Measurements from ENCODE around the gene EMX2. TPM values are rescaled to one million over a fixed set of nuclear protein-coding genes. Genes with fewer than 3 reads are reported as not detected.
"Not testable (repeated sequence)": the region's sequence is repeated elsewhere in the genome, so short reads cannot be mapped to it uniquely, and the experiment has no call there.

EMX2 gene
- polyA plus RNA-seq, 5 donors = 0.09 to 0.60 (median 0.38) TPM; not detected in 2

DNA sequence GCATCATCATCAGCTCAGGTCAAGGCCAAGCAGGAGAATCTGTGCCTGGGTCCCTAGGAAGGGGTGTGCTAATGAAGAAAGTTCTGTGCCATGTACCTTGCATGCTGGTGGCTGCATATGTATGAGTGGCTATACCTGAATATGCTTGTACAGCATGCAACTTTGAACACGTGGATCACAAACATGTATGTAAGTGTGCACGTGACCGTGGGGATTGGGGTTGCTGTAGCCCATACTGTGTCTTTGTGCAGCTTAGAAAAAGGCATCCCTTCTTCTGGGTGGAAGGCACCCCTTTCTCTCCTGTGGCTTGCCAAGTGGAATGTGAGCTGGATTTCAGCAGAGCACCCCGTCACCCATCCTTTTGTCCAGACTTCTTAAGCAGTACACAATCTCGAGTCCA, 13.8 kb downstream of the EMX2 start:
- DNase-seq = no peak

DNA sequence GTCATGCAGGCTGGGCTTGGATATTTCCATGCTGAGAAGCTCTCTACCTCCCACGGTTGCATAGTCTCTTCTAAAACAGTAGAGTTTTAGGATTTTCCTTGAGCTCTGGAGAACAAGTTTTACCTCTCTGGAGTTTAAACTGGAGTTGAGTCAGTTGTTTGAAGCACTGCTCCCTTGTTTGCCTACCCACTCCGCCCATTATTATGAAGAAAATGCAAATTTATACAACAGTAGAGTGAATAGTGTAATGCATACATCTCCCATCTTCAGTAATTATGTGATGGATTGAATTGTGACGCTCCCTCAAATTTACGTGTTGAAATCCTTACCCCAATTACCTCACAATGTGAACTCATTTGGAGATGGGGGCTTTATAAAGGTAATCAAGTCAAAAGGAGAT, 17.2 kb downstream of the EMX2 start:
- no peak for DNase-seq

DNA sequence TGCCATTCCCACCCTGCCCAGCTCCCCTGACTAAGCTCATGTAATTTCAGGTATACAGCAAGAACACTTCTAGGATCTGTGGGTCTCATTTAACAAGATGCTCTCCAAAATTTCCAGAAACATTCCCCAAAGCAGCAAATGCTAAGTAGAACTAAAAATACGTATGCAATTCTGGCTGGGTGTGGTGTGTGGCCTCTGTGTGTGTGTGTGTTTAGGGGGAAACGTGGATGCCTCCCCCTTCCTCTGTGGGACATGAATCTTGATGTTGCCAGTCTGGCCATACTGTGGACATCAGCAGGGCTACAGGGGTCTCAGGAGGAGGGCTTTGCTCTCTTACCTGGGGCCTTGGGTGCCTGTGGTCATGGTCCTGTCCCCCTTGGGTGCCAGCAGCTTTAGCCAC, 18.4 kb downstream of the EMX2 start:
- no peak for DNase-seq

DNA sequence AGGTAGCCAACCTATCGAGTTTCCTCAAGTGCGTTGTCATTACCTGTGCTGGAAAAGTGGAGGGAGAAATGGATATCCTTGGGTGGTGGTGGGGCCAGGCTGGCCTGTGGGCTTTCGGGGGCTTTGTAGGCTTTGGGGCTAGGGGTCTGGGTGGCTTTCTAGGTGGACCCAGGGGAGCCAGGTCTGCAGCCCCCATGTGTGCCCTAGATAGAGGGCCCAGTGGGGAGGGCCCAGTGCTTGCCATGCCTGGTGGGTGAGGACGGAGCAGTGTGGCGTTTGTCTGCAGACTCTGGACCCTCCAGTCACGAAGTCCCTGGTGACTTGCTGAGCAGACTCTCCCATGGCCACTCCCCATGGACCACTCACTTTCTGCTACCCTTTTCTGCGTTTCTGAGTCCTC, 19.7 kb downstream of the EMX2 start:
- no peak for DNase-seq

DNA sequence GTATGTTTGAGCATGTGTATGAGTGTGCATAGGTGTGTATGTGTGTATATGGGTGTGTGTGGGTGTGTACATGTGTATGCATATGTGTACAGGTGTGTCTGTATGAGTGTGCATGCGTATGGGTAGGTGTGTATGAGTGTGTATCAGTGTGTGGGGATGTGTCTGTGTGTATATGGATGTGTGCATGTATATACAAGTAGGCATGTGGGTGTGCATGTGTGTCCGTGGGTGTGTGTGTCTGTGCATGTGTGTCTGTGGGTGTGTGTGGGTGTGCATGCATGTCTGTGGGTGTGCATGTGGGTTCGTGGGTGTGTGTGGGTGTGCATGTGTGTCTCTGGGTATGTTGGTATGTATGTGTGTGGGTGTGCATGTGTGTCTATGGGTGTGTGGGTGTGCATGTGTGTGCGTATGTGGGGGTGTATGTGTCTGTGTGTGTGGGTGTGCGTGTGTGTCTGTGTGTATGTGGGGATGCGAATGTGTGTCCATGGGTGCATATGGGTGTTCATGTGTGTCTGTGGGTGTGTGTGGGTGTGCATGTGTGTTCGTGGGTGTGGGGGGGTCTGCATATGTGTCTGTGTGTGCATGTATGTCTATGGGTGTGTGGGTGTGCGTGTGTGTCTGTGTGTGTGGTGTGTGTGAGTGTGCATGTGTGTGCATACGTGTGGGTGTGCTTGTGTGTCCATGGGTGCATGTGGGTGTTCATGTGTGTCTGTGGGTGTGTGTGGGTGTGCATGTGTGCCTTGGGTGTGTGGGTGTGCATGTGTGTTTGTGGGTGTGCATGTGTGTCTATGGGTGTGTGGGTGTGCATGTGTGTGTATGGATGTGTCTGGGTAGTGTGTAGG, 20.6 kb downstream of the EMX2 start:
- no peak for DNase-seq

DNA sequence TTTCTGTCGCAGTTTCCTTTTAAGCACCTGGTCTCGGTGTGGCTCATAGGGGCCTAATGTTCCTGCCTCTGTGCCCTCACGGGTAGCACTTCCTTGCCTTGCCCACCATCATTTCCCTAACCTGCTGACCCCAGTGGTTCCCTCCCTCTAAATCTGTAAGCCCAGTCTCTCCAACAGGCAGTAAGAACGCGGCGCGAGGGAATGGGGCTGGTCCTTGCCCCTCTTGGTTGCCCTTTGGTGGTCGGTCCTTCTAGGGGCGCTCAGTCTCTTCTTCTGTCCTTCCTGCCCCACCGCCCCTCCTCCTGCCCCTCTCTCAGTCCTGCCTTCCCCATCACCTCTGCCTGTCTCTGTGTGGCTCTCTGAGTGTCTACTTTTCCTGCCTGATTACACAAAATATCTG, 21.2 kb downstream of the EMX2 start:
- no peak for DNase-seq

DNA sequence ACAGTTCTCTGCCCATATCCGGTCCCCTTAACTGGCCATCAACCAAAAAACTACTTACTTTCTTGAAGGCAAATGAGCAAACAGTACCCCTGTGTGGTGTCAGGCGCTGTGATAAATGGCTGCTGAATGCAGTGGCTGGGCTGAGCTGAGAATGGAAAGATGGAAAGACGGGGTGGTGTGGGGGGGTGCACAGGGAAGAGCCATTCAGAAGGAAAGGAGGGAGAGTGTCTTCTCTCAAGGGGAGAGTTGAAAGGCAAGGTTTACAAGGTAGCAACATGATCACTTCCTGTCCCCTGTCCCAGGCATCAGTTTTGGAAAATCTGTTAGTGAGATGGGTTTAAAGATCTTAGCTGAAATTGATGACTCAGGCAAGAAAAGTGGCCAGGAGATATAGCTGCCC, 22.5 kb downstream of the EMX2 start:
- DNase-seq = no peak

DNA sequence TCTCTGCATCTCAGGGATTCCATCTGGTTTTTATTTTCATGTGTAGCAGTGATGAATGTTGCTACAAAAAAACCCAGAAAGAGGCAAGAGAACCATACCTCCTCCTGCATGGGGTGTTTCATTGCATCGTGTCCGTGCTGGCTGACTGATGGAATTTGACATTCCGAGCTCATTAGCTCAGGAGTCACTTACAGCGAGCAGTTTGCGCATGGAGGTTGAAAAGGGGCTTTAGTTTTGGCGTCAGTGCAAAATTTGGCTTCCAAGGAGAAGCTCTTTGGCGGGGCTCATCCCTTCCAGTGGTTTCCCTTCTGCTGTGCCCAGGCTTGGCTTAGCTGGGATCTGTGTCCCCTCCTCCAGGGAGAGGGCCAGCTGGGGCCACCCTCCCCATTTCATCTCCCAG, 25.8 kb downstream of the EMX2 start:
- DNase-seq = no peak

DNA sequence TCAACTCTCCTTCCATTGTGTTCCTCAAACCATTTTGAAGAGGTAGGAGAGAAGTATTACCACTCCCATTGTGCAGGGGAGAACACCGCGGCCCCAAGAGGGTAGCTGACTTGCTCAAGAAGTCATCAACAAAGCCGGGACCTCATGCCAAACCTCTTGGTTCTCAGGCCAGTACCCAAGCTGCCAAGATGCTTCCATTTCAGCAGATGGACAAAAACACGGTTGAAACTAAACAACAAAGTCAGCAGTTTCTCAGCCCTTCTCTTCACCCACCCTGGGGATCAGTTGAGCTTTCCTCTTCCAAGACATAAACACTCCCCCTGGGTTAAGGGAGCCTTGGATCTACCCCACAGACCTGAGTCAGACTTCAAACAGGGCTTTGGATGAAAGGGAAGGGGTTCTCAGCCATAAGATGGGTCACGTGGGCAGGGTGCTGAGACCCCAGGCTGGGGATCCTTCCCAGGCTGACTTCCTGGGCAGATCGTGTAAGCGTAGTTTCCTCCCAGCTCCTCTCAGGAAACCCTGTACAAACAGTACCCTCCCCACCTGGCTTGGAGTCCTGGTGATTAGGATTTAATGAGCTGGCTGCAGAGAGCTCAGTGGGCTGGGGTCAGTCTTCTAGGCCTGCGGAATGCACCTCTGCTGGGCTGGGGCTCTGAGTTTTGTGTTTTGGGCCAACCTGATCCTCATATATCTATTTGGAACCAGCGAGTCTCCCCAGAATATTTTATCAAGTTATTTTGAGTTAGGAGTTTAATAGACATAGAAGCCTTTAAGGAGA, 27.3 kb downstream of the EMX2 start:
- no peak for DNase-seq

DNA sequence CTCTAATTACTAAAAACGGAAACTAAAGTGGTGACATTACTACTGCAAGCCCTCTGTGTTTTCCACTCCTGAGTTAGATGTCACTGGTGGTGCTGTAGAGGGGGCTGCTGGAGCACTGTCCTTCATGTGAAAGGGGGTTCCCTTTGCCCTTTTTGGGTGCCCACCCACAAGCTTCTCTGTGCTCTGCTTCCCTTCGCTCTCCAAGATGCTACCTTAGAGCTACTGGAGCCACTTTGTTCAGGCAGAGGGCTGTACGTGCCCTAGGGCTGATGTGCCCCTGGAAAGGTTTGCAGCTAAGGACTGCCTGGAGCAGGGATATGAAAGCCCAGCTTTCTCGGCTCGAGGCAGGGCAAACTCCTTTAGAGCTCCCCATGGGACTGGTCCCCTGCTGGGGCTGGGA, 28.3 kb downstream of the EMX2 start:
- DNase-seq = no peak

DNA sequence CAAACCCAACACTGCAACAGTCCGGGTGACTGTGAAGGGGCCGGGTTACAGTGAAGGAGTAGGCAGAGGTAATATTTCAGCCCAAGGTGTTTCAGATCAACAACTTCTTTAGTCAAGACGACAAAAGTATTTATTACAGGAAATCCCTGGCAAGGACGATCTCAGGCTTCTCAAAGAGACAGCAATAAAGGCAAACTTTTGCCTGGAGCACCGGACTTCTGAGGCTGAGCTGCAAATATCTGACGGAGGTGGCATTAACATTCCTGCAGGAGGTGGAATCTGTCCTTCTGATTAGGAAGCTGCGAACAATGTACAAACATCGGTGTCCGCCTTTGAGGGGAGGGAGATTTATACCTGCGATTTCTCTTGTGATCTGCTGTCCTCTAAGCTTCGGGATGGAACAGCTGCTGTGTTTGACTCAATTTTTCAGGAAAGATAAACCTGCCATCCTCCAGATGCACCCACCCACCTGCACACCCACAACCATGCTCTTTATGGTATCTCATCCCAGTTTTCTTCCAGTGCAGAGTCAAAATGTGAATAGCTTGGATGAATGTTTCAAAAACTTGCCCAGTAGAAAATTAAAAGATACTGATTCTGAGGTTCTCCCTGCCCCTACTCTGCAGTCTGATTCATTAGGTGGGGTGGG, 32.1 kb downstream of the EMX2 start:
- no peak for DNase-seq

DNA sequence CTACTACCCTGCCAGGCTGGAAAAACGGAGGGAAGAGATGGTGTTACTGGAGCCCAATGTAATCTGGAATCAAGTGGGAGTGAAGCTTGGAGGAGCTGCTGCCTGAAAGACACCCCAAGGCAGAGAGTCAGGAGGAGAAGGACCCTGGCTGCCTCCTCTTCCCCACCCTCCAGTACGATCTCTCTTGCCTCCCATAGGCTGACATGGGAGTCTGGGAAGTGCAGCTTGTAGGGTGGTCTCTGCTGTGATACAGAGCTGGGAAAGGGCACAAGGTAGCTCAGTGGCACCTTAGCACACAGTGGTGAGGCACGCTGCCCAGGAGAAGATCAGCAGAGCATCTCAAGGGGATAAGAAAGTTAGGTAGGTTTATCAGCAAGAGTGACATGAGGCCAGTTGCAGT, 35.9 kb downstream of the EMX2 start:
- no peak for DNase-seq

DNA sequence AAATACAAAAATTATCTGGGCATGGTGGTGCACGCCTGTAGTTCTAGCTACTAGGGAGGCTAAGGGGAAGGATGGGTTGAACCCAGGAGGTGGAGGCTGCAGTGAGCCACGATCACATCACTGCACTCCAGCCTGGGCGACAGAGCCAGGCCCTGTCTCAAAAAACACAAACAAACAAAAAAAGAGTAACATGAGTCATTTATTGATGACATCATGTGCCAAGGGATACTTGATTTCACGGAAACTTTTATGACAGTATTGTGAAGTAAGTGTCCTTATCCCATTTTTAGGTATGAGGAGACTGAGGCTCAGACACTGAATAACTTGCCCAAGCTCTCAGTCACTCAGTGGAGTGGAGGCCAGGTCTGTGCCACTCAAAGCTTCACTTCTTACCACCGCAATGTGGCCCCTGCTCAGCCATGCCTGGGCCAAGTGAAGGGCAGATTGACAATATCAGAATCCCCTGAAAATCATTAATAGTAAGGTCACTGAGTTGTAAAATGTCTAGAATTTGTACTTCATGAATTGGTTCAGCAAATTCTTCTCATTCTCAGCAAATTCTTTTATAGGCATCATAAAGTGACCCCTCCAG, 36.5 kb downstream of the EMX2 start:
- no peak for DNase-seq

DNA sequence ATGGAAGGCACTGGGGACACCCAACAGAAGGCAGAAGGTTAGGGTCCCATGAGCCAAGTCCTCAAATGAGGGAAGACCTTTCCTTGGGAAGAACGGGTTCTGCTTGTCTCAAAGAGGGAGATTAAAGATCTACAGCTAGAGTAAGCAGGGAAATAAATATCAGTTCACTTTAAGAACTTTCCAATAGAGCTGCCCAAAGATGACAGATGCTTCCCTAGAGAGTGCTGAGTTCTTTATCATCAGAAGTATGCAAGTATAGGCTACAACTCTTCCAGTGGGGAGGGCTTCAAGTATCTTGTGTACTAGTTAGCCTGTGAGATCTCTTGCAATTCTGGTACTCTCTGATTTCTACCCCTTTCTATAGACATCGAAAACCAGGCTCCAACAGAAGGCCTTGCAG, 39.4 kb downstream of the EMX2 start:
- no peak for DNase-seq

DNA sequence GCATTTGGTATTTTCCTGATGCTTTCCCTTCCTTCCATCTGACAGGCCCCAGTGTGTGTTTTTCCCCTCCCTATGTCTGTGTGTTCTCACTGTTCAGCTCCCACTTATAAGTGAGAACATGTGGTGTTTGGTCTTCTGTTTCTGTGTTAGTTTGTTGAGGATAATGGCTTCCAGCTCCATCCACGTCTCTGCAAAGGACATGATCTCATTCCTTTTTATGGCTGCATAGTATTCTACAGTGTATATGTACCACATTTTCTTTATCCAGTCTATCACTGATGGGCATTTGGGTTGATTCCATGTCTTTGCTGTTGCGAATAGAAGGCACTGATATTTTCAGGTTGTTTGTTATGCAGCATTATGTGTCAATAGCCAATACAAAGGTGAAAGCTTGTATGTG, 42.3 kb downstream of the EMX2 start:
- not testable (repeated sequence) for DNase-seq

DNA sequence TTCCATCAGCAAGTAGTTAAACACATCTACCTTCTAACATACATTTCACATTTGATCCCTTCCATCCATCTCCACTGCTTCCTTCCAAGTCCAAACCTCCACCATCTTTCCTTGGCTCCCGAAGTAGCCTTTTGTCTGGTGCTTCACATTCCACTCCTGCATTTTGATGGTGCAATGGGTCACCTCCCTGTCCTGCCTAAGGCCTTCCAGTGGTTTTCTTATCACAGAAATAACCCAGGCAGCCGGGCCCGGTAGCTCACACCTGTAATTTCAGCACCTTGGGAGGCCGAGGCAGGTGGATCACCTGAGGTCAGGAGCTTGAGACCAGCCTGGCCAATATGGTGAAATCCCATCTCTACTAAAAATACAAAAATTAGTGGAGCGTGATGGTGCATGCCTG, 44.5 kb downstream of the EMX2 start:
- no peak for DNase-seq

DNA sequence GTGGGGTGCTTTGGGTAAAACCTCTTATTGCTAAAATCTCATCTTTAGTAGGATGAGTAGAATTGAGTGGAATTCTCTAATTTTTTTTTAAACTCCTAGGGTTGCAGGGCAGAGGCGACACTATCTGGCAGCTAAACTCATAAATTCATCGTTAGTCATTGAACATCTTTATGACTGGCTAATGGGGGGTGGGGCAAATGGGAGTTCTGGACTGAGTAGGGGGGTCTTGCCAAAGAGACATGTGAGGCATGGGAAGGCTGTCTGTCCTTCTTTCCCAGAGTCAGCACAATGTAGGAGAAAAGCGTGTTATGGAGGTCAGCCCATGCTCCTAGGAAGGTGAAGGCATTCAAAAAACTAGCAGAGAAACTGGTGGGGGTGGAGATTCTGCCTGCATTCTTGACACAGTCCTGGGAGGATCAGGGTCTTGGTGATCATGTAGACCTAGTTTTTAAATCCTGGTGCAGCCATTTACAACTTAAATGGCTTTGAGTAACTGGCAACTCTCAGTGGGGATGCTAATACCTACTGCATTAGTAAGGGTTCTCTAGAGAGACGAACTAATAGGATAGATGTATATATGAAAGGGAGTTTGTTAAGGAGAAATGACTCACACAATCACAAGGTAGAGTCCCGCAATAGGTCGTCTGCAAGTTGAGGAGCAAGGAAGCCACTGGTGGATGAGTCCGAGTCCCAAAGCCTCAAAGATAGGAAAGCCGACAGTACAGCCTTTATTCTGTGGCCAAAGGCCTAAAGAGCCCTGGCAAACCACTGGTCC, 47.7 kb downstream of the EMX2 start:
- no peak for DNase-seq

DNA sequence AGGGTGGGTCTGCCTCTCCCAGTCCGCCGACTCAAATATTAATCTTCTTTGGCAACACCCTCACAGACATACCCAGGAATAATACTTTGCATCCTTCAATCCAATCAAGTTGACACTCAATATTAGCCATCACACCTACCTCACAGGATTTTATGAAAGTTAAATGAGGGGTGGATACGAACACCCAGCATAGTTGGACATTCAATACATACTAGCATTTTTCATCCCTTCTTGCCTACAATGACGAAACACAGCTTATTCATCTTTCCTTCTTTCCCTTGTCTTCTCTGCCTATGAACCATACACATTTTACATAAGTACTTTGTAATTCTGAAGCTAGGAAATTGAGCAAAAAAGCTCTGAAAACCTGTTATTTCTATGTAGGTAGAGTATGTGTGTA, 48.5 kb downstream of the EMX2 start:
- DNase-seq = no peak

DNA sequence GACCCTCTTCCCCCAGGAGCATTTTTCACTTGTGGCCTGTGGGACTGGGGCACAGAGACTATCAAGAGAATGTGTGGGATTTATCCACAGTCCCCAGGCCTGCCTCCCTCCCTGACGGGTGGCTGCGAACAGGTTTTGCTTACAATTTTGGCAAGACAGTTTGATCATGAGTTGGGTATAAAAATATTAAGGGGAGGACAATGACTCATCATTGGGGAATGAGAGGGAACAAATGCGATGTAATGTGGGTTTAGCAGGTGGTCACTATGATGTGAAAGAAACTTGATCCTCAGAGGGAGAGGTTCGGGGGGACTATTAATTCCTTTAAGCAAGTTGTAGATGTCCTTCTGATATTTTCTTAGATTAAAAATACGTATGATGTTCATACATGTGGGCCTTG, 52.2 kb downstream of the EMX2 start:
- no peak for DNase-seq

DNA sequence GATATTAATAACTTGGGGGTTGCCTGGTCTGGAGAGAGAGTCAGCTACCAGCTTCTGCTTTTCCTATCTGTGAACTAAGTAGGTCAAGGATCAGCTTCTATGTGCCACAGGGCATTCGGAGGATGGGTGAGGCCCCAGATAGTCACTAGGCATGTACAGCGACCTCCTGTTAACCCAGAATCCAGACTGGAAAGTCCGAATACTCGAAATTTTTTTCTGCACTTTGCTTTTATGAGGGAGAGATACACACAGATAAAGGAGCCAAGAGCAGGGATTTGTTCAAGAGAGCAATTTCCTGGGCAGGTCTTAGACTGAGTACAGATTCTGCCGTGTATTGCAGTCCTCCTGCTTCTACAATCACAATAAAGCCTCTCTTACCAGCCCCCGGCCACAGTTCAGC, 54.2 kb downstream of the EMX2 start:
- DNase-seq = no peak

DNA sequence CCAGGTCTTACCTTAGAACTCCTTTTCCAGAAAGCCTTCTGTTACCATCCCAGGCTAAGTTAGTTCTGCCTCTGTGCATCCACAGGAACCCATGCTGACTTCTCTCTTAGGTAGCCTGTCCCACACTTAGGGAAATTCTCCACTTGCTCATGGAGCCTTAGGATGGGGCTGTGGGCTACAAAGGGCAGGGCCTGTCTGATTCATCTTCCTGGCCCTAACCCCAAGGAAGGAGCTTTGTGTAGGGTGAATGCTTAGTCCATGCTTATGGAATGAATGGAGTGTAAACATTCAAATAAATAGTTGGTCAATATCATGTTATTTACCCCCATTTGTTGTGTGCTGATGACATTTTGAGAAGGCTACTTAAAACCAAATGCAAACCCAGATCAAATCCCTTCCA, 54.7 kb downstream of the EMX2 start:
- no peak for DNase-seq
